ENCODE measurements around the gene PARVB.

The PARVB gene

DNA sequence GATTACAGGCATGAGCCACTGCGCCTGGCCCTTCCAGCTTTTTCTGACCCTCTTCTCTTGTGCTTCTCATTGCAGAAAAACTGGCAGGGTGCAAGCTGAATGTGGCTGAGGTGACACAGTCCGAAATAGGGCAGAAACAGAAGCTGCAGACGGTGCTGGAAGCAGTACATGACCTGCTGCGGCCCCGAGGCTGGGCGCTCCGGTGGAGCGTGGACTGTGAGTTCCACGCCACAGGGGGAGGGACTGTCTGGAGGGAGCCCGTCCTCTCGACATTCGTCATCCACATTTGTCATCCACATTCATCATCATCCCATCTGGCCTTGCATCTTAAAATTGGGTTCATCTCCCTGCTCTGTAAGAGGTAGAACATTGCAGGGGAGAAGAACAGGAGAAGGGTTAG is 107.3 kb downstream of the PARVB start:
- no peak for DNase-seq

GRCh38 chr22:44131989-44132685 is 108.0 kb downstream of the PARVB start:
- DNase-seq = no peak

DNA sequence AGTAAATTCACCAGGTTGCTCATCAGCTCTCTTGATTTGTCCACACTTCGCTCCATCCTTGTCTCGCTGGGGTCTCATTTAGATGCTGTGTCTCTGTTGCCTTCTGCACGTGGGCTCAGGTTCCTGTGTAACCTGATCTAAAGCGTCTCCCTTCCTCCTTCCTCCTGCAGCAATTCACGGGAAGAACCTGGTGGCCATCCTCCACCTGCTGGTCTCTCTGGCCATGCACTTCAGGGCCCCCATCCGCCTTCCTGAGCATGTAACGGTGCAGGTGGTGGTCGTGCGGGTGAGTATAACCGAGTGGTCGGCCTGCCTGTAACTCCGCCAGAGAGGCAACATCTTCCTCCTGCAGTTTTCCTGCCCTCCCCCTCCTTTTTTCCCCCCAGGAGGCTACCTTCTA is 108.6 kb downstream of the PARVB start:
- no peak for DNase-seq

GRCh38 chr22:44133161-44133560 is 109.1 kb downstream of the PARVB start:
- DNase-seq = no peak

GRCh38 chr22:44133901-44134571 is 109.9 kb downstream of the PARVB start:
- peak in 23 of 51 donors; percentile 4 to 61 (median 37) for DNase-seq

- DNase-seq = no peak
Observed at GRCh38 chr22:44136112-44136511, 112.0 kb downstream of the PARVB start.

- no peak for DNase-seq
Observed at GRCh38 chr22:44136786-44137185, 112.7 kb downstream of the PARVB start.

GRCh38 chr22:44137415-44137814 is 113.3 kb downstream of the PARVB start:
- no peak for DNase-seq

GRCh38 chr22:44139773-44140172 is 115.7 kb downstream of the PARVB start:
- no peak for DNase-seq

DNA sequence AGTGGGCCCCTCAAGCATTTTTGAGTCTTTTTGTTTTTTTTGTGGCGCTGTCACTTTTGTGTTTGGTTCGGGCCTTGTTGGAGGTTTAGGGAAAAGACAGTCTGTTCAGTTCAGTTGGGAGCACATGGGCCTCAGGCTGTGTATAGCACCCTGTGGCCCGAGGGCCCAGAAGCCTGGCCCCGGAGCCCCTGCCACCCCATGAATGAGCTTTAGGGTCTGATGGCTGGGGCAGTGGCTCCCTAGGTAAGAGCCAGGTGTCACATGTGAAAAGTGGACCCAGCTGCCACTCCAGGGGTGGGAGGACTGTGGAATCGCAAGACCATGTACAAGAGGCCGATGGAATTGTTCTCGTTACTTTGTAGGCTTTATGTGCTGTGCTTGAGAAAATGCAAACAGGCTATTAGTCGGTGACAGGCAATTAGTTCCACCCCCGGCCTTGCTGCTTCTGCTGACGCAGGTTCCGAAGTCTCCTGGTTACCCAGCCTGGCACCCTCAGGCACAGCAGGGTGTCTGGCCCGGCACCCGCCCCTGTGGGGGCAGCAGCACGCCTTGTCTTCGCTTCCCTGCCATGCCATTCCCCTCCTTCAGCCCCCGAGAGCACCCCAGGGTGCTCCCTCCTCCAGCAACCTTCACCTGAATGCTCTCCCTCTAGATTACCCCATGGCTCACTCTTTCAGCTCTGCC is 118.5 kb downstream of the PARVB start:
- peak in 2 of 51 donors; percentile 13 to 16 for DNase-seq

GRCh38 chr22:44143105-44143474 is 119.0 kb downstream of the PARVB start:
- no peak for DNase-seq

DNA sequence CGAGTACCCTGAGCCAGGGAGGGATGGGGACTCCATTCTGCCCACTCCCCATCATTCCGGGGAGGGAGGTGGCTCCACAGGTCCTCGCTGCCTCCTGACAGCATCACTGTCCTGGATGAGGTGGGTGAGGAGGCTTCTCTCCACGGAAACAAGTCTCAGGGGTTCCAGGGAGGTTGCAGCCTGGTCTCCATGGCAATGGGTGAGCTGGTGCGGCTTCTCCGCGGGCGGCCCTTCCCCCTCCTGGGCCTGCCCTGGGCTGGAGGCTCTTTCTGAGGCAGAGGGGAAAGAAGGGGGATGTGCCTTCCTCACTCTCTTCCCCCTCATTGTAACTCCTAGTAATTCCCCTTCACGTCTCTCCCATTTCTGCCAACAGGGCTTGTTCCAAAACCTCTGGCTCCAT is 119.5 kb downstream of the PARVB start:
- DNase-seq = peak in 1 of 51 donors; percentile 21

DNA sequence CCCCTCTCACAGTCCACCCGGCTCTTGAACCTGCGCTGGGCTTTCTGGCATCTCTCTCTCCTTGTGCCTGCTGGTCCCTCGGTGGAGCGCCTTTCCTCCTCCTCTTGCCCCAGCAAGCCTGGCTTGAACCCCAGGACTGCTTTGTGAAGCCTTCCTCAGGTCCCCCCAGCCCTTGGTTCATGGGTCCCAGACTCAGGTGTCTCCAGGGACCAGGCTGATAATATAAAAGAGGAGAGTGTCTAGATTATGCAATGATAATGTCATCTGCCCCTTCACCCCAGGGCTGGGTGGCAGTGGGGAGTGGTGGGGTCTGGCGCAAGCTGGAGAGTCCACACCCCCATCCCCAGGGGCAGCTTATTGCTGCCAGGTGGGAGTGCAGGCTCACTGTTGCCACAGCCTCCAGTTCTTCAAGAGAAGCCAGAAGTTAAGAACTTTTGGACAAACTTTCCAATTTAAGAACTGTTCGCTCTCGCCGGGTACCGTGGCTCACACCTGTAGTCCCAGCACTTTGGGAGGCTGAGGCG is 120.0 kb downstream of the PARVB start:
- DNase-seq = no peak

GRCh38 chr22:44145544-44145943 is 121.4 kb downstream of the PARVB start:
- DNase-seq = no peak

DNA sequence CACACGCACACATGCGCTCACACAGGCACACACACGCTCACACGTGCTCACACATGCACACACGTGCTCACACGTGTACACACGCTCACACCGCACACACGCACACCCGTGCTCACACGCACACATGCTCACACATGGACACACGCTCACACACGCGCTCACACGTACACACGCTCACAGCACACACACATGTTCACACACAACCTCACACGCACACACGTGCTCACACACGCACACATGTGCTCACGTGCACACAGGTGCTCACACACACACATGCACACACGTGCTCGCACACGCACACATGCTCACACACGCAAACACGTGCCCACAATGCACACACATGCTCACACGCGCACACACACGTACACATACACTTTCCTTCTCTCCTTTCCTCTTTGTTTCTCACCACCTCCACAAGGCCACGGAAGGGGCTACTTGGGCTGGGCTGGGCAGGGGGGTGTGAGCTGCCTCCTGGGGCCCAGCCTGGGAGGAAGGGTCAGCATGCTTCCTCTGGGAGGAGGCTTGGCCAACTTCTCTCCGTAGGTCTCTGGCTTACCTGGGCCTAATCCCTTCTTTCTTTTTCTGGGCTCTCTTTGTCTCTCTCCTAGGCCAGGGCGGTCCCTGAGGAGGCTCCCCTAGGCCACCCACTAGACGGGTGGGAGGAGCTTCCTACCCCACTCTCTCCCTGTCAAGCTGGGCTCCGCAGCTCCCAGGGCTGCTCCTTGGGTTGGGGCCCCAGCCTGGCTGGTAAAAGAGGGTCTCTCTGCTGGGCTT is 122.2 kb downstream of the PARVB start:
- DNase-seq = no peak

DNA sequence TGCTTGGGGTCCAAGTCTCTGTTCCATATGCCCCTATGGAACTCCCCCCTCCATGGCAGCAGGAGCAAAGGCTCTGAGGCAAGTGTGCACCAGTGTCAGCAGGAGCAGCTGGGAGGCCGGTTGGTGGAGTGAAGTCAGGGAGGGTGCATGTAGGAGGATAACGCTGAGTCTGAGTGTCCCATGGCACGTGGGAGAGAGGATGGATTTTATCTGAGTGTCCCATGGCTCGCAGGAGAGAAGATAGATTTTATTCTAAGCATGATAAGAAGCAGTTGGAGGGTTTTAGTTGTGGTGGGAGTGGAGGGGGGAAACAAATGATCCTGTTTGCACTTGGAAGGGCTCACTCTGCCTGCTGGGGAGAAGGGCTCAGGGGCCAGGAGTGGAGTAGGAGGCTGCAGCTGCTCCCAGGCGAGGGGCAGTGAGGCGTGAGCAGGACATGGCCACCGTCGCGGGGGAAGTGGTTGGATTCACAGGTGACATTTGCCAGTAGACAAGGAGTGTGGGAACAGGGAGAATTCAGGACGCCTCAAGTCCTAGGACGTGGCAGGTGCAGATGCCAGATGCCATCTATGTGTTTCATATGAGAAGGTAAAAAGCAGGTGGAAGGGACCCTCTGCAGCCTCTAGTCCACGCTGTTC is 123.0 kb downstream of the PARVB start:
- no peak for DNase-seq

DNA sequence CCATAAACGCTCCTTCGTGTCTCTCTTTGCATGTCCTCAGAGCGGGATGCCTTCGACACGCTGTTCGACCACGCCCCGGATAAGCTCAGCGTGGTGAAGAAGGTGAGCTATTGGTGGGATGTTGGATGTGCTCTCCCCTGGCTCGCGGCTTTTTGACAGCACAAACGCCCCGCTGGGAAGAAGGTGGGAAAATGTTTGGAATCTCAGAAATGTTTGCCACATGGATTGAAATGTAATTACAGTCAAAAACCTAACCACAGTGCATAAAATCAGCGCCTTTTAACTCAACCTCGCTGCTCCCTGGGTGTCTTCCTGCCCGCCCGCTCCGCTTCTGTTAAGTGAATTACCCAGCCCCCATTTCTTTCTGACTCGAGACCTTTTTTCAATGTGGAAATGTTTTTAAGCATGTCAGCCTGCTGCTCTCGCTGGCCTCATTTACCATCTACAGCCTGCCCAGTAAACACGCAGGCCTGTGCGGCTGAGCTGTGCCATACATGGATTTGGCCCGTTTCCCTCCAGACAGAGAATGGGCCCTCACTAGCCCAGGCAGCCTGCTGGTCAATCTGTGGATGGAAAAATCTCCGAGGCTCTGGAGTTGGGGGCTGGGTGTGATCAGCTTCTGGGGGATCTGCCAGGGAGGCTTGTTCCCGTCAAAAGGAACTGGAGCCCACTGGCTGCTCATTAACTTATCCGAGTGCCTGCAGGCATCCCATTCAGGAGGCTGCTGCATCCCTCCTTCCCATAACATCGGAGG is 123.9 kb downstream of the PARVB start:
- DNase-seq = no peak

- DNase-seq = no peak
Observed at GRCh38 chr22:44151676-44152075, 127.6 kb downstream of the PARVB start.

- DNase-seq = no peak
Observed at GRCh38 chr22:44153710-44154109, 129.6 kb downstream of the PARVB start.

GRCh38 chr22:44154436-44154942 is 130.4 kb downstream of the PARVB start:
- no peak for DNase-seq

All from hypothalamus (tissue), 51 donors.